Kidney (tissue), 14 donors: Measurements from ENCODE around the gene SPATS2L. TPM values are rescaled to one million over a fixed set of nuclear protein-coding genes. Genes with fewer than 3 reads are reported as not detected.

Experiments
- DNase-seq, 5 donors: peaks; one replicate each; pipeline ENCODE4 v3.0.0-alpha.2; 2013 to 2020
- FAIRE-seq: peaks from 2 replicates; lab custom pipeline; 2012; peaks lifted over from hg19 to GRCh38; lab: Jason Lieb, UNC
- H3K27ac ChIP-seq, 2 donors: one replicate each; pipeline ENCODE4 v1.7.0; 2013; ENCODE audit warnings: low read depth in 2 of 2, low read length in 2 of 2, inconsistent platforms in 1 of 2
- H3K27me3 ChIP-seq: one replicate; pipeline ENCODE4 v1.7.1; 2013; ENCODE audit warnings: low read length, inconsistent platforms; ENCODE audit not compliant: control insufficient read depth, insufficient read depth
- H3K36me3 ChIP-seq, 3 donors: one replicate each; pipeline versions ENCODE4 v1.7.0 to v1.7.1; 2013; ENCODE audit warnings: low read length in 3 of 3, control low read depth in 1 of 3, inconsistent platforms in 1 of 3; ENCODE audit not compliant: insufficient read depth in 3 of 3, control insufficient read depth in 2 of 3
- H3K4me1 ChIP-seq, 3 donors: one replicate each; pipeline versions ENCODE4 v1.7.0 to v1.7.1; 2013; ENCODE audit warnings: low read length in 3 of 3, inconsistent platforms in 1 of 3, low read depth in 1 of 3; ENCODE audit not compliant: control insufficient read depth in 2 of 3, insufficient read depth in 2 of 3
- H3K4me3 ChIP-seq, 3 donors: one replicate each; pipeline versions ENCODE4 v1.7.0 to v1.8.1; 2013; ENCODE audit warnings: low read length in 3 of 3, control low read depth in 1 of 3, inconsistent platforms in 1 of 3
- H3K9ac ChIP-seq, 3 donors: one replicate each; pipeline versions ENCODE4 v1.7.0 to v1.7.1; 2013; ENCODE audit warnings: low read length in 3 of 3, control low read depth in 1 of 3, inconsistent platforms in 1 of 3
- H3K9me3 ChIP-seq, 3 donors: one replicate each; pipeline versions ENCODE4 v1.7.0 to v1.7.1; 2013; ENCODE audit warnings: low read length in 3 of 3, control low read depth in 1 of 3, inconsistent platforms in 1 of 3; ENCODE audit not compliant: control insufficient read depth in 2 of 3, insufficient read depth in 1 of 3
- CTCF ChIP-seq: IDR thresholded peaks from 3 replicates; pipeline ENCODE4 v1.5.1; 2012; ENCODE audit warnings: mild to moderate bottlenecking, moderate library complexity, borderline replicate concordance; ENCODE audit not compliant: insufficient read depth; ENCODE audit errors: extremely low read depth
- intact Hi-C: fragments of 100-400 bp; cut with DNase I; formaldehyde crosslinking; loops from one replicate; pipeline ENCODE4 v1.11.1; 2022
- polyA plus RNA-seq: library from polyadenylated mRNA; stranded (reverse); fragments of 350-450 nt; fragmentation: Illumina TruSeq; extraction: RNeasy Lipid Tissue Mini Kit (QIAGEN cat#74804); gene quantifications from one replicate; pipeline ENCODE4 v1.2.3, GENCODE V29; 2014; ENCODE audit warnings: low read depth, low replicate concordance; ENCODE audit not compliant: insufficient read depth
- total RNA-seq: library from RNA; stranded (reverse); fragmentation: NEBNext Ultra II Directional; extraction: Animal tissue kit (Norgen Biotek cat#: 25700); gene quantifications from one replicate; pipeline ENCODE4 v1.2.1, GENCODE V29; 2021
- donor health status: control.
- donor health status: control.
- donor health status: control.
- donor health status: control.
- donor health status: control.
- donor health status: DM: yes; HTN: yes; CAD: no.
- donor health status: Normal renal cell carcinoma (clear cell type).

SPATS2L gene
- total and polyA plus RNA-seq, 2 donors from 2014 or later = 86.1 to 166 TPM

GRCh38 chr2:200337621-200338020 is 31.1 kb downstream of the SPATS2L start:
- Histone ChIP-seq H3K4me1 (peaks cover 0 to 21% (median 4%) of the 10 kb centered on the region in 3 donors), H3K27me3 (no peaks in the 10 kb centered on the region), H3K9ac (no peak overlapping the region), H3K9me3 (no peaks in the 10 kb centered on the region), H3K36me3 (no peaks in the 10 kb centered on the region), H3K4me3 (no peak overlapping the region), H3K27ac (peak overlapping the region in 1 of 2 donors; percentile 30)
- intact Hi-C loops = no loop called here
- no peak for FAIRE-seq
- TF ChIP-seq CTCF = no peak
- DNase-seq = no peak

DNA sequence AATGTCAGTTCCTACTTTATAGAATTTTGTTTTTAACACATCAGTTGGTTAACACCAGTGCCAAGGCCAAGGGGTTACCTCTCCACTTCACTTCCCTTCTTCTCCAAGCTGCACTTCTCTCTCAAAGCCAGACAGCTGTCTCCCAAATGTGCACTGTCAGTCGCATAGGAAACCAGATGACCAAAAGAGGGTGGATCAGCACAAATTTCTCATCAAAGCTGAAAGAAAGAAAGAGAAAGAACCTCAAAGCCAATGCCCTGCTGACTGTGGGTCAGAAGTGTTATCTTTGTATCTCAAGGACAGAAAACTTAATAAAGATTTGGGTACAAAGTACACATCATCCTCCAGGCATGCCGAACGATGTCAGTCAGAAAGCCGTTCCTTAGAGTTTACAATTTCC is 32.2 kb downstream of the SPATS2L start:
- Histone ChIP-seq H3K4me1 (peaks cover 0 to 21% (median 4%) of the 10 kb centered on the region in 3 donors), H3K27ac (no peak overlapping the region), H3K27me3 (no peaks in the 10 kb centered on the region), H3K36me3 (no peaks in the 10 kb centered on the region), H3K4me3 (no peak overlapping the region), H3K9ac (no peak overlapping the region), H3K9me3 (no peaks in the 10 kb centered on the region)
- intact Hi-C loops = no loop called here
- no peak for TF ChIP-seq CTCF
- no peak for FAIRE-seq
- DNase-seq = no peak

- Histone ChIP-seq H3K36me3 (no peaks in the 10 kb centered on the region), H3K4me3 (no peak overlapping the region), H3K9me3 (no peaks in the 10 kb centered on the region), H3K27ac (no peak overlapping the region), H3K9ac (no peak overlapping the region), H3K27me3 (no peaks in the 10 kb centered on the region), H3K4me1 (peaks cover 0 to 21% (median 4%) of the 10 kb centered on the region in 3 donors)
- DNase-seq (no peak), FAIRE-seq (no peak)
- TF ChIP-seq CTCF = no peak
- intact Hi-C loops = no loop called here
These were observed 34.2 kb downstream of the SPATS2L start for GRCh38 chr2:200340508-200341224.

DNA sequence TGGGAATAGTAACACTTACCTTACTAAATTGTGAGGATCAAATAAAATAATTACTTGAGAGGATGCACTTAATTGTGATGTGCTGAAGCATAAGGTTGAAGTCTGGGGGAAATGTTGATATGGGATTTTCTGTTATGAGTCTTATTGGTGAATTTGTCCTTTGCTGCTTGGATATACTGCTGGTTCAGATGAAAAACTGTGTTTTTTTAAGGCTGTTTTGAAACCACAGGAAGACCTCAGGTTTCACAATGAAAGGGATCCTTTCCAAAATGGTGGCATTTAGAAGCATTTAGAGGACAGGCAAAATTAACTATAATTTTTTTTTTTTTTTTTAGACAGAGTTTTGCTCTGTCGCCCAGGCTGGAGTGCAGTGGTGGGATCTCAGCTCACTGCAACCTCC is 34.9 kb downstream of the SPATS2L start:
- no peak for FAIRE-seq
- Histone ChIP-seq H3K4me3 (no peak overlapping the region), H3K9me3 (no peaks in the 10 kb centered on the region), H3K36me3 (no peaks in the 10 kb centered on the region), H3K27me3 (no peaks in the 10 kb centered on the region), H3K27ac (no peak overlapping the region), H3K4me1 (peaks cover 0 to 25% (median 4%) of the 10 kb centered on the region in 3 donors), H3K9ac (no peak overlapping the region)
- TF ChIP-seq CTCF = no peak
- no peak for DNase-seq
- intact Hi-C loops = no loop called here
